ENCODE data around the gene JPT2. TPM values are rescaled to one million over a fixed set of nuclear protein-coding genes. Genes with fewer than 3 reads are reported as not detected.

JPT2 gene
- total RNA-seq, 4 donors from 2014 or later = 8.7 to 28.2 (median 15.9) TPM

DNA sequence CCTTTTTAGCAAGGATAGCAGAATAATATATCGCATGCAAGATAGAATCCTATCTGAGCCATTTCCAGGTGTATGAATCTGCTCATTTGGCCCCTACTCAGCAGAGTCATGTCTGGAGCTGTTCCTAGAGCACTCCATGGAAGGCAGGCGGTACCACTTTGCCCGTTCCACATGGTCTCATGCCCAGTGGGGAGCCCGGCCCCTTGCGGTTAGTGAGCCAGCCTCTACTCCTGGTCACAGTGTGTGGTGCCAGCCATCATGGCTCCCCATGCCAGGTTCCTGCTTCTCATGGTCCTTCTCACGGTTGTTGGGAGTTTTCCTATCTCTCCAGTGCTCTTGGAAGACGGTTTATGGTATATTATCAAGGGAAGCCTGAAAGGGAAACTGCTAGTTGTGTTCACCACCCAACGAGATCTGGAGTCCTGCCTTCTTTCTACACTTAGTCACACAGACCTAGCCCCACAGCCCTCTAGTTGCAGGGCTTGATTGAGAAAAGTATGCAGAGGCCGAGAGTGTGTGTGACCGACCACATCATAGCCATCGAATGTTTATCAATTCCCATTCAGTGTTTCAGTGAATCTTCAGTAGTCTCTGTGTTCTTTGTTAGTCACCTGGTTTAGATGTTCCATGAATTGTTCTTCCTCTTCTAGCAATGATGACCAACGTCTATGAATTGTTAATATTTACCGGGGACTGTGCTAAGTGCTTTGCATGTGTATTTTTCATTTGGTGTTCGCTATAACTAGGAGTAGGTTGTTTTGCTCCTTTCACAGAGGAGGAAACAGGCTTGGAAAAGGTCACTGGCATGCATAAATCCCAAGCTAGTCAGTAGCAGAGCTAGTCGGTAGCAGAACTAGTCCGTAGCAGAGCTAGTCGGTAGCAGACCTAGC, 9.6 kb downstream of the JPT2 start:
- H3K4me3 ChIP-seq = no peak overlapping the region
- no peaks in the 10 kb centered on the region for H3K27me3 ChIP-seq
- H3K36me3 ChIP-seq = peaks cover 0 to 41% of the 10 kb centered on the region in 2 donors
- no peak overlapping the region for H3K27ac ChIP-seq
- no peak for TF ChIP-seq POLR2A (IDR thresholded peaks at IDR 0.05)
- TF ChIP-seq, protein P1, sequence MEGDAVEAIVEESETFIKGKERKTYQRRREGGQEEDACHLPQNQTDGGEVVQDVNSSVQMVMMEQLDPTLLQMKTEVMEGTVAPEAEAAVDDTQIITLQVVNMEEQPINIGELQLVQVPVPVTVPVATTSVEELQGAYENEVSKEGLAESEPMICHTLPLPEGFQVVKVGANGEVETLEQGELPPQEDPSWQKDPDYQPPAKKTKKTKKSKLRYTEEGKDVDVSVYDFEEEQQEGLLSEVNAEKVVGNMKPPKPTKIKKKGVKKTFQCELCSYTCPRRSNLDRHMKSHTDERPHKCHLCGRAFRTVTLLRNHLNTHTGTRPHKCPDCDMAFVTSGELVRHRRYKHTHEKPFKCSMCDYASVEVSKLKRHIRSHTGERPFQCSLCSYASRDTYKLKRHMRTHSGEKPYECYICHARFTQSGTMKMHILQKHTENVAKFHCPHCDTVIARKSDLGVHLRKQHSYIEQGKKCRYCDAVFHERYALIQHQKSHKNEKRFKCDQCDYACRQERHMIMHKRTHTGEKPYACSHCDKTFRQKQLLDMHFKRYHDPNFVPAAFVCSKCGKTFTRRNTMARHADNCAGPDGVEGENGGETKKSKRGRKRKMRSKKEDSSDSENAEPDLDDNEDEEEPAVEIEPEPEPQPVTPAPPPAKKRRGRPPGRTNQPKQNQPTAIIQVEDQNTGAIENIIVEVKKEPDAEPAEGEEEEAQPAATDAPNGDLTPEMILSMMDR (IDR thresholded peaks at IDR 0.05 in 4 of 5, conservative IDR thresholded peaks at IDR 0.05 in 1 of 5) = no peak
- no peak for DNase-seq
- in situ Hi-C loops (cut with MboI; ENCODE audit: low sequenced_read_pairs in 4 of 4) = no loop called here
- intact Hi-C loops (cut with DNase I; ENCODE audit: low total_unique reads) = loop anchor here (10.0 kb wide), 1 partner anchor 213 kb away; the partner anchor contains the start of gene CLCN7
- no peaks in the 10 kb centered on the region for H3K4me1 ChIP-seq
- ATAC-seq = no peak
- no peaks in the 10 kb centered on the region for H3K9me3 ChIP-seq

DNA sequence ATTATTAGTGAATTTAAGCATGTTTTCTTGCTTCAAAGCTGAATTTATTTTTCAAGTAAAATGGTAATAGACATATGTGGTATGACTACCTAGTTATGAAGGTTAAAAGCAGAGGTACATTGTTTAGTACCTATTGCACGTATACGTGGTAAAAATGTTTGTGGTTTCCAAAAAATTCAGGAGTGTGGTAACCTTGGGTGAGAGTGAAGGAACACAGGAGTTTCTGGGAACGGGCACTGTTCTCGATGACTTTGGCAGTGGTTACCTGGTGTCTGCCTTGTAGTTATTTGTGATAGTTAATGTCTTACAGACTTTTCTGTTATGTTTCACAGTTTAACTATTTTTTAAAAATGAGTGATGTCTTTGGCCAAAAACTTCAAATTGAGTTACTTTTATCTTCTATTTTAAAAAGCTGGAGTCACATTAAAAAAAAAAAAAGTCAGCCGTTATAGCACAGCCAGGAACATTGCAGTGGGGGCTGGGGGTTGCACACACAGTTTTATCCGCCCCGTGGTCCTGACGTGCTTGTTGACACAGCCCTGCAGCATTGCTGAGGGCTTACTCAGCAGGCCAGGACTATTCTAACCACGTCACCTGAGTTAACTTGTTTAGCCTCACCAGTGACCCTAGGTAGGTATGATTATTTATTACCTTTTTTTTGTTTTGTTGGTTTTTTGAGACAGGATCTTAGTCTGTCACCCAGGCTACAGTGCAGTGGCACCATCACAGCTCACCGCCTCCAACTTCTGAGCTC, 10.9 kb downstream of the JPT2 start:
- no peak for TF ChIP-seq POLR2A (IDR thresholded peaks at IDR 0.05)
- TF ChIP-seq, protein P1 (IDR thresholded peaks at IDR 0.05 in 4 of 5, conservative IDR thresholded peaks at IDR 0.05 in 1 of 5) = no peak
- in situ Hi-C loops (cut with MboI; ENCODE audit: low sequenced_read_pairs in 4 of 4) = no loop called here
- no peaks in the 10 kb centered on the region for H3K27me3 ChIP-seq
- H3K9me3 ChIP-seq = no peaks in the 10 kb centered on the region
- no peaks in the 10 kb centered on the region for H3K4me1 ChIP-seq
- no peak for DNase-seq
- H3K27ac ChIP-seq = no peak overlapping the region
- intact Hi-C loops (cut with DNase I; ENCODE audit: low total_unique reads) = loop anchor here (10.0 kb wide), 1 partner anchor 214 kb away; the partner anchor contains the start of gene CLCN7
- peaks cover 0 to 50% of the 10 kb centered on the region in 2 donors for H3K36me3 ChIP-seq
- no peak for ATAC-seq
- H3K4me3 ChIP-seq = no peak overlapping the region

- no peaks in the 10 kb centered on the region for H3K27me3 ChIP-seq
- DNase-seq (no peak), ATAC-seq (no peak)
- H3K27ac ChIP-seq = no peak overlapping the region
- TF ChIP-seq, protein P1 (IDR thresholded peaks at IDR 0.05 in 4 of 5, conservative IDR thresholded peaks at IDR 0.05 in 1 of 5) = no peak
- H3K4me1 ChIP-seq = no peaks in the 10 kb centered on the region
- H3K9me3 ChIP-seq = no peaks in the 10 kb centered on the region
- H3K36me3 ChIP-seq = peaks cover 0 to 56% of the 10 kb centered on the region in 2 donors
- intact Hi-C loops (cut with DNase I; ENCODE audit: low total_unique reads) = loop anchor here (10.0 kb wide), 1 partner anchor 215 kb away; the partner anchor contains the start of gene CLCN7
- in situ Hi-C loops (cut with MboI; ENCODE audit: low sequenced_read_pairs in 4 of 4) = no loop called here
- no peak overlapping the region for H3K4me3 ChIP-seq
Measured at GRCh38 chr16:1689853-1690252, 11.8 kb downstream of the JPT2 start.

DNA sequence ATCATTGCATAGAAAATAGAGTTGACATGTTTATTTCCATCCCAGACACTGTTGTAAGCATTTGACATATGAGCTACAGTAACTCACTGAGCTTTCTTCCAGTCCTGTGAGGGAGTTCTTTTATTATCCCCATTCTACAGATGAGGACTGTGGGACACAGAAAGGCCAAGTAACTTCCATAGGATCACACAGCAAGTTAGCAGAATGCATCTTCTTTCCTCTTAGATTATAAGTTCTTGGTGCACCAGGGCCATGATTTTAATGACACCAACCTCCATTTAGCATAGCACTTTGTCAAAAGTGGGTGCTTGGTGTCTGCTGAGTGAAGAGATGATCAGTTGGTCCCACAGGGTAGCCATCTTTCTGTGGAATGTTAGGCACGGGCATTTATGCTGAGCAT, 12.7 kb downstream of the JPT2 start:
- TF ChIP-seq, protein P1 (IDR thresholded peaks at IDR 0.05 in 4 of 5, conservative IDR thresholded peaks at IDR 0.05 in 1 of 5) = no peak
- TF ChIP-seq POLR2A (IDR thresholded peaks at IDR 0.05) = no peak
- DNase-seq = no peak
- in situ Hi-C loops (cut with MboI; ENCODE audit: low sequenced_read_pairs in 4 of 4) (no loop called here), intact Hi-C loops (cut with DNase I; ENCODE audit: low total_unique reads) (no loop called here)
- ATAC-seq = no peak
- Histone ChIP-seq H3K4me3 (no peak overlapping the region), H3K4me1 (no peaks in the 10 kb centered on the region), H3K27me3 (no peaks in the 10 kb centered on the region), H3K9me3 (no peaks in the 10 kb centered on the region), H3K27ac (no peak overlapping the region), H3K36me3 (peaks cover 0 to 50% of the 10 kb centered on the region in 2 donors)

All from gastrocnemius medialis (tissue), 4 donors.